Natural killer cell treated with Interleukin-12 subunit alpha and Interleukin-12 subunit beta and Interleukin-15 and Interleukin-18, amount 100 ng/mL, for 72 hours (primary cell): ENCODE data around the gene SCAP. TPM values are rescaled to one million over a fixed set of nuclear protein-coding genes. Genes with fewer than 3 reads are reported as not detected.

Source experiments
- ATAC-seq, 2 donors: fragments of 150-1000 bp; cut with Tn5 transposase in 1 of 2; sonication (Bioruptor Pico), chemical (Tn5 transposase) in 1 of 2; 2 replicates each; pipeline ENCODE4 v1.10.0; 2021
- DNase-seq: peaks from one replicate; pipeline ENCODE4 v3.0.0; 2022; ENCODE audit warnings: low spot score
- H3K27ac Mint-ChIP-seq, 2 donors: 1 replicate in 1 of 2; 2 replicates in 1 of 2; pipeline ENCODE4 v1.8.0; 2022; ENCODE audit warnings: mixed read lengths in 2 of 2, mild to moderate bottlenecking in 1 of 2, moderate library complexity in 1 of 2
- H3K27me3 Mint-ChIP-seq, 2 donors: 1 replicate in 1 of 2; 2 replicates in 1 of 2; pipeline ENCODE4 v1.8.0; 2022; ENCODE audit warnings: mixed read lengths in 2 of 2
- H3K36me3 Mint-ChIP-seq: one replicate; pipeline ENCODE4 v1.8.0; 2022; ENCODE audit warnings: mixed read lengths
- H3K4me1 Mint-ChIP-seq, 2 donors: 1 replicate in 1 of 2; 2 replicates in 1 of 2; pipeline ENCODE4 v1.8.0; 2022; ENCODE audit warnings: low read depth in 2 of 2, mixed read lengths in 2 of 2, mild to moderate bottlenecking in 1 of 2
- H3K4me3 Mint-ChIP-seq: one replicate; pipeline ENCODE4 v1.8.0; 2022; ENCODE audit warnings: mixed read lengths
- H3K9me3 Mint-ChIP-seq: 2 replicates; pipeline ENCODE4 v1.8.0; 2022; ENCODE audit warnings: mixed read lengths
- total RNA-seq, 2 donors: library from RNA; stranded (reverse); gene quantifications; one replicate each; pipeline ENCODE4 v1.2.3, GENCODE V29; 2022

SCAP gene
- total RNA-seq, 2 donors from 2014 or later: 51.1 to 111 TPM

- no peak overlapping the region for H3K27ac Mint-ChIP-seq
- H3K9me3 Mint-ChIP-seq: no peaks in the 10 kb centered on the region
- peaks cover 5% of the 10 kb centered on the region for H3K36me3 Mint-ChIP-seq
- DNase-seq (no peak), ATAC-seq (no peak)
- no peak overlapping the region for H3K4me3 Mint-ChIP-seq
- peaks cover 0 to 9% of the 10 kb centered on the region in 2 donors for H3K4me1 Mint-ChIP-seq
- H3K27me3 Mint-ChIP-seq: no peaks in the 10 kb centered on the region
These were observed 63.9 kb downstream of the SCAP start for GRCh38 chr3:47411696-47412452.

GRCh38 chr3:47410801-47411646 lies 64.7 kb downstream of the SCAP start:
- no peak overlapping the region for H3K4me3 Mint-ChIP-seq
- no peaks in the 10 kb centered on the region for H3K27me3 Mint-ChIP-seq
- H3K27ac Mint-ChIP-seq: no peak overlapping the region
- ATAC-seq (no peak), DNase-seq (no peak)
- H3K4me1 Mint-ChIP-seq: peaks cover 0 to 9% of the 10 kb centered on the region in 2 donors
- peaks cover 5% of the 10 kb centered on the region for H3K36me3 Mint-ChIP-seq
- H3K9me3 Mint-ChIP-seq: no peaks in the 10 kb centered on the region

GRCh38 chr3:47410417-47410720 lies 65.4 kb downstream of the SCAP start:
- H3K36me3 Mint-ChIP-seq: peaks cover 5% of the 10 kb centered on the region
- H3K4me3 Mint-ChIP-seq: no peak overlapping the region
- no peak overlapping the region for H3K27ac Mint-ChIP-seq
- ATAC-seq: no peak
- H3K9me3 Mint-ChIP-seq: no peaks in the 10 kb centered on the region
- no peak for DNase-seq
- H3K27me3 Mint-ChIP-seq: no peaks in the 10 kb centered on the region
- peaks cover 0 to 8% of the 10 kb centered on the region in 2 donors for H3K4me1 Mint-ChIP-seq

GRCh38 chr3:47409688-47410416 lies 65.9 kb downstream of the SCAP start:
- H3K36me3 Mint-ChIP-seq: peaks cover 5% of the 10 kb centered on the region
- H3K9me3 Mint-ChIP-seq: no peaks in the 10 kb centered on the region
- DNase-seq (no peak), ATAC-seq (no peak)
- H3K4me1 Mint-ChIP-seq: peaks cover 0 to 5% of the 10 kb centered on the region in 2 donors
- no peak overlapping the region for H3K4me3 Mint-ChIP-seq
- no peaks in the 10 kb centered on the region for H3K27me3 Mint-ChIP-seq
- no peak overlapping the region for H3K27ac Mint-ChIP-seq

- DNase-seq (no peak), ATAC-seq (no peak)
- H3K27ac Mint-ChIP-seq: no peak overlapping the region
- H3K4me3 Mint-ChIP-seq: no peak overlapping the region
- H3K4me1 Mint-ChIP-seq: peaks cover 0 to 5% of the 10 kb centered on the region in 2 donors
- no peaks in the 10 kb centered on the region for H3K27me3 Mint-ChIP-seq
- no peaks in the 10 kb centered on the region for H3K9me3 Mint-ChIP-seq
- peaks cover 5% of the 10 kb centered on the region for H3K36me3 Mint-ChIP-seq
These were observed 66.5 kb downstream of the SCAP start for GRCh38 chr3:47409284-47409683.

GRCh38 chr3:47408839-47409229 lies 66.9 kb downstream of the SCAP start:
- Mint-ChIP-seq H3K36me3 (peaks cover 5% of the 10 kb centered on the region), H3K4me3 (no peak overlapping the region), H3K27me3 (no peaks in the 10 kb centered on the region), H3K27ac (no peak overlapping the region), H3K9me3 (no peaks in the 10 kb centered on the region), H3K4me1 (peaks cover 0 to 5% of the 10 kb centered on the region in 2 donors)
- DNase-seq: no peak
- no peak for ATAC-seq

GRCh38 chr3:47407896-47408838 lies 67.6 kb downstream of the SCAP start:
- no peaks in the 10 kb centered on the region for H3K27me3 Mint-ChIP-seq
- H3K27ac Mint-ChIP-seq: no peak overlapping the region
- H3K36me3 Mint-ChIP-seq: peaks cover 2% of the 10 kb centered on the region
- ATAC-seq: no peak
- H3K4me1 Mint-ChIP-seq: peaks cover 0 to 3% of the 10 kb centered on the region in 2 donors
- no peaks in the 10 kb centered on the region for H3K9me3 Mint-ChIP-seq
- H3K4me3 Mint-ChIP-seq: no peak overlapping the region
- no peak for DNase-seq

GRCh38 chr3:47407237-47407636 lies 68.5 kb downstream of the SCAP start:
- Mint-ChIP-seq H3K36me3 (no peaks in the 10 kb centered on the region), H3K27ac (no peak overlapping the region), H3K9me3 (no peaks in the 10 kb centered on the region), H3K27me3 (no peaks in the 10 kb centered on the region), H3K4me1 (no peaks in the 10 kb centered on the region), H3K4me3 (no peak overlapping the region)
- DNase-seq (no peak), ATAC-seq (no peak)

- Mint-ChIP-seq H3K27ac (no peak overlapping the region), H3K4me3 (no peak overlapping the region), H3K36me3 (no peaks in the 10 kb centered on the region), H3K4me1 (no peaks in the 10 kb centered on the region), H3K9me3 (no peaks in the 10 kb centered on the region), H3K27me3 (no peaks in the 10 kb centered on the region)
- DNase-seq (no peak), ATAC-seq (no peak)
These were observed 69.0 kb downstream of the SCAP start for GRCh38 chr3:47406762-47407149.

GRCh38 chr3:47405820-47406761 lies 69.7 kb downstream of the SCAP start:
- H3K36me3 Mint-ChIP-seq: no peaks in the 10 kb centered on the region
- no peak overlapping the region for H3K27ac Mint-ChIP-seq
- H3K4me1 Mint-ChIP-seq: no peaks in the 10 kb centered on the region
- no peaks in the 10 kb centered on the region for H3K9me3 Mint-ChIP-seq
- H3K27me3 Mint-ChIP-seq: no peaks in the 10 kb centered on the region
- no peak for DNase-seq
- no peak for ATAC-seq
- no peak overlapping the region for H3K4me3 Mint-ChIP-seq

- H3K4me1 Mint-ChIP-seq: no peaks in the 10 kb centered on the region
- H3K27ac Mint-ChIP-seq: no peak overlapping the region
- no peak for ATAC-seq
These were observed 70.6 kb downstream of the SCAP start for GRCh38 chr3:47404955-47405790.

GRCh38 chr3:47404431-47404876 lies 71.3 kb downstream of the SCAP start:
- Mint-ChIP-seq H3K4me1 (peaks cover 0 to 2% of the 10 kb centered on the region in 2 donors), H3K27ac (no peak overlapping the region), H3K9me3 (no peaks in the 10 kb centered on the region), H3K4me3 (no peak overlapping the region), H3K27me3 (no peaks in the 10 kb centered on the region), H3K36me3 (no peaks in the 10 kb centered on the region)
- ATAC-seq (no peak), DNase-seq (no peak)

More at GRCh38 chr3:47404955-47405790, 70.6 kb downstream of the SCAP start:
- Mint-ChIP-seq H3K9me3 (no peaks in the 10 kb centered on the region), H3K36me3 (no peaks in the 10 kb centered on the region), H3K27me3 (no peaks in the 10 kb centered on the region), H3K4me3 (no peak overlapping the region)
- DNase-seq: no peak
